SK-N-SH (cell line): Measurements from ENCODE around the gene CENPS. TPM values are rescaled to one million over a fixed set of nuclear protein-coding genes. Genes with fewer than 3 reads are reported as not detected.

Experiments
- CTCF ChIA-PET: fragments of 300-600, 350-600 bp; formaldehyde crosslinking; extraction: SDS; loops from one replicate; lab custom pipeline; 2021; lab: Yijun Ruan, JAX
- POLR2A ChIA-PET: fragments of 350-600 bp; sonication (Branson Sonifier 250); formaldehyde crosslinking; extraction: SDS; loops from one replicate; lab custom pipeline; 2020; ENCODE audit warnings: antibody characterized with exemption, inconsistent platforms; lab: Yijun Ruan, JAX
- DNase-seq: peaks from one replicate; pipeline ENCODE4 v3.0.0; 2012
- H2AFZ ChIP-seq: fragments of 200-600 bp; sonication (generic); 2 replicates; pipeline ENCODE4 v1.8.1; 2016; ENCODE audit warnings: antibody characterized with exemption, mild to moderate bottlenecking, low read depth
- H3F3A ChIP-seq: fragments of 200-600 bp; sonication (generic); replicated peaks from 2 replicates; pipeline ENCODE3; 2016; ENCODE audit warnings: antibody characterized with exemption, mild to moderate bottlenecking; ENCODE audit not compliant: insufficient read depth
- H3K27ac ChIP-seq, 2 experiments: fragments of 200-500 bp in 1 of 2; fragments of 200-600 bp in 1 of 2; sonication (Bioruptor generic) in 1 of 2; sonication (generic), shearing (Covaris generic) in 1 of 2; 2 replicates each; pipeline versions ENCODE4 v1.5.1 to v1.6.1; 2014 to 2016; ENCODE audit warnings: low read depth in 2 of 2, inconsistent platforms in 1 of 2, low read length in 1 of 2, mild to moderate bottlenecking in 1 of 2, mixed read lengths in 1 of 2
- H3K27me3 ChIP-seq: fragments of 200-600 bp; sonication (generic), shearing (Covaris generic); 2 replicates; pipeline ENCODE4 v1.6.1; 2016; ENCODE audit warnings: mixed run types; ENCODE audit not compliant: insufficient read depth
- H3K36me3 ChIP-seq, 2 experiments: fragments of 200-500 bp in 1 of 2; fragments of 200-600 bp in 1 of 2; sonication (Bioruptor generic) in 1 of 2; sonication (generic) in 1 of 2; replicated peaks in 1 of 2; 2 replicates each; pipeline versions ENCODE3 to v1.5.1; 2014 to 2016; ENCODE audit warnings: low read length in 1 of 2, mild to moderate bottlenecking in 1 of 2; ENCODE audit not compliant: insufficient read depth in 2 of 2, control insufficient read depth in 1 of 2
- H3K4me1 ChIP-seq, 2 experiments: fragments of 200-500 bp in 1 of 2; fragments of 200-600 bp in 1 of 2; sonication (Bioruptor generic) in 1 of 2; sonication (generic), shearing (Covaris generic) in 1 of 2; 2 replicates each; pipeline versions ENCODE4 v1.5.1 to v1.6.1; 2014 to 2016; ENCODE audit warnings: low read depth in 1 of 2, low read length in 1 of 2, mixed run types in 1 of 2; ENCODE audit not compliant: insufficient read depth in 2 of 2, control insufficient read depth in 1 of 2
- H3K4me2 ChIP-seq: fragments of 200-600 bp; sonication (generic), shearing (Covaris generic); 2 replicates; pipeline ENCODE4 v1.6.1; 2017; ENCODE audit warnings: mixed run types
- H3K4me3 ChIP-seq, 2 experiments: fragments of 200-500 bp in 1 of 2; fragments of 200-600 bp in 1 of 2; sonication (Bioruptor generic) in 1 of 2; sonication (generic), shearing (Covaris generic) in 1 of 2; 2 replicates each; pipeline versions ENCODE4 v1.5.1 to v1.8.1; 2014 to 2016; ENCODE audit warnings: low read depth in 2 of 2, inconsistent platforms in 1 of 2, low read length in 1 of 2, mild to moderate bottlenecking in 1 of 2, mixed read lengths in 1 of 2, moderate library complexity in 1 of 2
- H3K79me2 ChIP-seq: fragments of 200-600 bp; sonication (generic); 2 replicates; pipeline ENCODE4 v1.8.1; 2017; ENCODE audit warnings: mild to moderate bottlenecking; ENCODE audit not compliant: insufficient read depth
- H3K9ac ChIP-seq: fragments of 200-600 bp; sonication (generic); 2 replicates; pipeline ENCODE4 v1.6.1; 2017; ENCODE audit warnings: mixed run types
- H3K9me2 ChIP-seq: fragments of 200-600 bp; sonication (generic); 2 replicates; pipeline ENCODE4 v1.6.1; 2017; ENCODE audit warnings: mixed run types
- H3K9me3 ChIP-seq: fragments of 200-600 bp; sonication (generic); 2 replicates; pipeline ENCODE4 v1.6.1; 2017; ENCODE audit warnings: mixed run types, mild to moderate bottlenecking, moderate library complexity
- H4K20me1 ChIP-seq: fragments of 200-600 bp; sonication (generic); 2 replicates; pipeline ENCODE4 v1.6.1; 2017; ENCODE audit warnings: mild to moderate bottlenecking, mixed run types; ENCODE audit not compliant: insufficient read depth
- CHD2 ChIP-seq: fragments of 150-350 bp; IDR thresholded peaks from 2 replicates; pipeline ENCODE4 v1.6.1; 2018; ENCODE audit warnings: low read length; ENCODE audit not compliant: partially characterized antibody
- CTCF ChIP-seq: fragments of 200-600 bp; sonication (generic); IDR thresholded peaks from 2 replicates; pipeline ENCODE4 v1.6.1; 2017; ENCODE audit warnings: antibody characterized with exemption, mild to moderate bottlenecking, moderate library complexity
- ELF1 ChIP-seq: IDR thresholded peaks from 2 replicates; pipeline ENCODE4 v1.4.0; 2012
- EZH2phosphoT487 ChIP-seq: fragments of 200-600 bp; sonication (generic); IDR thresholded peaks from 2 replicates; pipeline ENCODE4 v1.6.1; 2017; ENCODE audit warnings: low read depth, mixed run types, mild to moderate bottlenecking, antibody characterized with exemption, moderate library complexity, borderline replicate concordance
- GABPA ChIP-seq: IDR thresholded peaks from 2 replicates; pipeline ENCODE4 v1.4.0; 2012; ENCODE audit warnings: low read depth, mild to moderate bottlenecking
- RAD21 ChIP-seq: IDR thresholded peaks from 2 replicates; pipeline ENCODE4 v1.6.1; 2012; ENCODE audit warnings: mild to moderate bottlenecking, low read length
- SIN3A ChIP-seq: IDR thresholded peaks from 2 replicates; pipeline ENCODE4 v1.6.1; 2012; ENCODE audit warnings: low read depth, mild to moderate bottlenecking, low read length, moderate library complexity, borderline replicate concordance
- TAF1 ChIP-seq: IDR thresholded peaks from 2 replicates; pipeline ENCODE4 v1.6.1; 2012; ENCODE audit warnings: low read depth, mild to moderate bottlenecking, low read length, moderate library complexity, borderline replicate concordance
- ZBTB33 ChIP-seq: IDR thresholded peaks from 2 replicates; pipeline ENCODE4 v1.4.0; 2012; ENCODE audit warnings: low read depth, borderline replicate concordance
- WGBS: methylation state at CpG from one replicate; pipeline ENCODE4 v1.1.6; 2017; ENCODE audit warnings: low lambda C conversion rate; 5-methylcytosine and 5-hydroxymethylcytosine counted together
- polyA plus RNA-seq, 3 experiments: library from polyadenylated mRNA; depleted of rRNA; stranded (reverse); fragments of >200 nt; gene quantifications; 2 replicates each; pipeline ENCODE4 v1.2.3, GENCODE V29; 2012
- TF ChIP-seq, protein P1 (sequence below): fragments of 150-350 bp; IDR thresholded peaks from 2 replicates; pipeline ENCODE4 v1.6.1; 2017; ENCODE audit warnings: antibody characterized with exemption, low read length, low read depth, borderline replicate concordance
- TF ChIP-seq, protein P2 (sequence below): IDR thresholded peaks from 2 replicates; pipeline ENCODE4; 2012

The CENPS gene
- polyA plus RNA-seq, 1 of the 3 experiments (the other 2 are of a cell fraction), result 20.0 TPM

GRCh38 chr1:10389271-10389973, 40.8 kb upstream of the CENPS start (continued):
- TF ChIP-seq ELF1, result no peak
- TF ChIP-seq, all 33 proteins: peak for 0

GRCh38 chr1:10396870-10397269, 33.4 kb upstream of the CENPS start:
- H3K9me2 ChIP-seq, result no peaks in the 10 kb centered on the region
- no peak overlapping the region for H3K27ac ChIP-seq
- no peak overlapping the region for H3K9ac ChIP-seq
- CTCF ChIA-PET, result interaction anchor here (1.4 kb wide), 1 partner anchor 11 kb away, joined by 4 read pairs; no protein-coding TSS in a partner anchor
- POLR2A ChIA-PET, result no interaction called here
- no peak for DNase-seq
- peaks cover 8% of the 10 kb centered on the region for H3F3A ChIP-seq
- H3K36me3 ChIP-seq, result peaks cover 0 to 13% of the 10 kb centered on the region in 2 experiments
- H3K4me2 ChIP-seq, result no peak overlapping the region
- peaks cover 27% of the 10 kb centered on the region for H3K79me2 ChIP-seq
- peaks cover 6% of the 10 kb centered on the region; the same call in 1 of the 2 replicates for H4K20me1 ChIP-seq
- H2AFZ ChIP-seq, result no peak overlapping the region
- H3K4me3 ChIP-seq, result no peak overlapping the region
- WGBS, result 90% methylated on average over 3 of the region's 3 CpGs
- peaks cover 8 to 12% of the 10 kb centered on the region in 2 experiments; a peak in 3 of 4 replicates for H3K4me1 ChIP-seq
- no peak for TF ChIP-seq RAD21
- no peak for TF ChIP-seq TAF1
- TF ChIP-seq CTCF, result no peak
- TF ChIP-seq ZBTB33, result no peak
- TF ChIP-seq CHD2, result no peak
- TF ChIP-seq, protein P1, sequence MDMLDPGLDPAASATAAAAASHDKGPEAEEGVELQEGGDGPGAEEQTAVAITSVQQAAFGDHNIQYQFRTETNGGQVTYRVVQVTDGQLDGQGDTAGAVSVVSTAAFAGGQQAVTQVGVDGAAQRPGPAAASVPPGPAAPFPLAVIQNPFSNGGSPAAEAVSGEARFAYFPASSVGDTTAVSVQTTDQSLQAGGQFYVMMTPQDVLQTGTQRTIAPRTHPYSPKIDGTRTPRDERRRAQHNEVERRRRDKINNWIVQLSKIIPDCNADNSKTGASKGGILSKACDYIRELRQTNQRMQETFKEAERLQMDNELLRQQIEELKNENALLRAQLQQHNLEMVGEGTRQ, result no peak
- TF ChIP-seq SIN3A, result no peak
- TF ChIP-seq GABPA, result no peak
- no peak for TF ChIP-seq EZH2phosphoT487
- TF ChIP-seq, protein P2, sequence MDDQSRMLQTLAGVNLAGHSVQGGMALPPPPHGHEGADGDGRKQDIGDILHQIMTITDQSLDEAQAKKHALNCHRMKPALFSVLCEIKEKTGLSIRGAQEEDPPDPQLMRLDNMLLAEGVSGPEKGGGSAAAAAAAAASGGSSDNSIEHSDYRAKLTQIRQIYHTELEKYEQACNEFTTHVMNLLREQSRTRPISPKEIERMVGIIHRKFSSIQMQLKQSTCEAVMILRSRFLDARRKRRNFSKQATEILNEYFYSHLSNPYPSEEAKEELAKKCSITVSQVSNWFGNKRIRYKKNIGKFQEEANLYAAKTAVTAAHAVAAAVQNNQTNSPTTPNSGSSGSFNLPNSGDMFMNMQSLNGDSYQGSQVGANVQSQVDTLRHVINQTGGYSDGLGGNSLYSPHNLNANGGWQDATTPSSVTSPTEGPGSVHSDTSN, result no peak
- TF ChIP-seq, all 33 proteins: peak for 0
- Histone ChIP-seq H3K27me3 (no peaks in the 10 kb centered on the region), H3K9me3 (no peaks in the 10 kb centered on the region)
